ENCODE data around the gene TOM1. TPM values are rescaled to one million over a fixed set of nuclear protein-coding genes. Genes with fewer than 3 reads are reported as not detected.
A peak's percentile ranks its signal among the peaks of the same experiment; 100 is the strongest.

Gene TOM1
- 10 to 100 TPM; 34.2 to 47.2 (median 44.6) TPM for total RNA-seq (2021; fragmentation: NEBNext Ultra II Directional; extraction: Animal tissue kit (Norgen Biotek cat#: 25700))
- long read RNA-seq, transcript TOM1-210 (15 exons, 2,389 nt) = major isoform, 30 of 46 reads
- long read RNA-seq, transcript TOM1-204 (15 exons, 2,390 nt) = minor isoform, 6 of 46 reads
- long read RNA-seq, partial matches to known transcripts = 7 of 46 reads
- long read RNA-seq, other reads (novel, unspliced or antisense) = 3 of 46 reads

DNA sequence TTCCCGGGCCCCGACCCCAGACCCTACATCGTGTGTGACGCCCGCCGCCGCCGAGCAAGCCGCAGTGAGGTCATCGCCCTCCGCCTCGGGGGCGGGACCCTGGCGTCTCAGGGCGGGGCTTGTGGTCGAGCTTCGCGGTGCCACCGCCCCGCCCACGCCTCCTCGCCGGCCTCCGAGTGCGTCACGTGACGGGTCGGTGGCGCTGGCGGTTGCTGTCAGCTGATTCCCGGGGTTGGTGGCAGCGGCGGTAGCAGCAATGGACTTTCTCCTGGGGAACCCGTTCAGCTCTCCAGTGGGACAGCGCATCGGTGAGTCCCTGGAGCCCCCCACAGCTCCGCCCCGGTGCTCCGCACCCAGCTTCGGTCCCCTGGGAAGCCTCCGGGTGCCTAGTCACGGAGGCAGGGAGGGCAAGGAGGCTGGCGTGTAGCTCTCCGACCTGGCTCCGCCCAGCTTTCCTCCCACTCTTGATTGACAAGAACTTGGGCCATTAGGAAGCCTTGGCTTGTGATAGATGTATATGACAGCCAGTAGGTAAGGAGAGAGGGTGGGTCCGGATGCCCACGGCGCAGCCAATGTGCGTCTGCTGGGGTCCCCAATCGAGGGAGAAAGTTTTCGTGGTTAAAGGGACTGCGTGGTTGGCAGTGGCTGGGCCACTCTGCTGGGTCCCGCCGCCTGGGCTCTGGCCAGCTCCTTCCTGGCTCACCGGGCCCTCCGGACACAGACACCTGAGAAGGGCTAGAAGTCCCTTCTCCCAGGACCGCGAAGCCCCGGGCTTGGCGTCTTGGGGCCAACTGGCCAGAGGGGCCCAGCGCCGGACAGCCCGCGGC, at the start of gene TOM1:
TSS of gene TOM1 (plus strand) at position 222 of the 827 bp plus-strand sequence. CDS start at position 257, 35 bp downstream.
- peaks cover 2% of the 10 kb centered on the region for H3K27me3 Mint-ChIP-seq (ENCODE audit: insufficient read depth)
- H3K36me3 Mint-ChIP-seq (ENCODE audit: low read depth) = peaks cover 8% of the 10 kb centered on the region; the same call in 1 of the 2 replicates

DNA sequence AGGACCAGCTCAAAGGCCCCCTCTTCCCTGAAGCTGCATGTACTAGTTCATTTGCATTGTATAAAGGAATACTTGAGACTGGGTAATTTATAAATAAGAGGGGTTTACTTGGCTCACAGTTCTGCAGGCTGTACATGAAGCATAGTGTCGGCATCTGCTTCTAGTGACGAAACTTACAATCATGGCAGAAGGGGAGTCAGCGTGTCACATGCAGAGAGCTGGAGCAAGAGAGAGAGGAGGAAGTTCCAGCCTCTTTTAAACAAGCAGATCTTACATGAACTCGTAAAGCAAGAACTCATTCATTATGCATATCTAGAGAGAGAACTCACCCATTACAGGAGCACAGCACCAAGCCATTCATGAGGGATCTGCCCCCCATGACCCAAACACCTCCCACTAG, 49.5 kb upstream of the TOM1 start:
- DNase-seq = no peak
- H3K27ac Mint-ChIP-seq = no peak overlapping the region
- H3K9me3 Mint-ChIP-seq = no peaks in the 10 kb centered on the region
- H3K36me3 Mint-ChIP-seq (ENCODE audit: low read depth) = no peaks in the 10 kb centered on the region
- peaks cover 19% of the 10 kb centered on the region for H3K27me3 Mint-ChIP-seq (ENCODE audit: insufficient read depth)
- TF ChIP-seq, protein P1, sequence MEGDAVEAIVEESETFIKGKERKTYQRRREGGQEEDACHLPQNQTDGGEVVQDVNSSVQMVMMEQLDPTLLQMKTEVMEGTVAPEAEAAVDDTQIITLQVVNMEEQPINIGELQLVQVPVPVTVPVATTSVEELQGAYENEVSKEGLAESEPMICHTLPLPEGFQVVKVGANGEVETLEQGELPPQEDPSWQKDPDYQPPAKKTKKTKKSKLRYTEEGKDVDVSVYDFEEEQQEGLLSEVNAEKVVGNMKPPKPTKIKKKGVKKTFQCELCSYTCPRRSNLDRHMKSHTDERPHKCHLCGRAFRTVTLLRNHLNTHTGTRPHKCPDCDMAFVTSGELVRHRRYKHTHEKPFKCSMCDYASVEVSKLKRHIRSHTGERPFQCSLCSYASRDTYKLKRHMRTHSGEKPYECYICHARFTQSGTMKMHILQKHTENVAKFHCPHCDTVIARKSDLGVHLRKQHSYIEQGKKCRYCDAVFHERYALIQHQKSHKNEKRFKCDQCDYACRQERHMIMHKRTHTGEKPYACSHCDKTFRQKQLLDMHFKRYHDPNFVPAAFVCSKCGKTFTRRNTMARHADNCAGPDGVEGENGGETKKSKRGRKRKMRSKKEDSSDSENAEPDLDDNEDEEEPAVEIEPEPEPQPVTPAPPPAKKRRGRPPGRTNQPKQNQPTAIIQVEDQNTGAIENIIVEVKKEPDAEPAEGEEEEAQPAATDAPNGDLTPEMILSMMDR (IDR thresholded peaks at IDR 0.05) = no peak
- H3K4me3 Mint-ChIP-seq = no peak overlapping the region
- no peaks in the 10 kb centered on the region for H3K4me1 Mint-ChIP-seq (ENCODE audit: low read depth)

More for the DNA sequence above, at the start of gene TOM1:
- peak within 1 kb of the TSS; percentile 97 for H3K27ac Mint-ChIP-seq
- H3K9me3 Mint-ChIP-seq = no peaks in the 10 kb centered on the region
- peaks cover 29% of the 10 kb centered on the region for H3K4me1 Mint-ChIP-seq (ENCODE audit: low read depth)
- peak within 1 kb of the TSS; percentile 92 for H3K4me3 Mint-ChIP-seq
- DNase-seq = peak; percentile 99
- TF ChIP-seq, protein P1 (IDR thresholded peaks at IDR 0.05) = no peak

DNA sequence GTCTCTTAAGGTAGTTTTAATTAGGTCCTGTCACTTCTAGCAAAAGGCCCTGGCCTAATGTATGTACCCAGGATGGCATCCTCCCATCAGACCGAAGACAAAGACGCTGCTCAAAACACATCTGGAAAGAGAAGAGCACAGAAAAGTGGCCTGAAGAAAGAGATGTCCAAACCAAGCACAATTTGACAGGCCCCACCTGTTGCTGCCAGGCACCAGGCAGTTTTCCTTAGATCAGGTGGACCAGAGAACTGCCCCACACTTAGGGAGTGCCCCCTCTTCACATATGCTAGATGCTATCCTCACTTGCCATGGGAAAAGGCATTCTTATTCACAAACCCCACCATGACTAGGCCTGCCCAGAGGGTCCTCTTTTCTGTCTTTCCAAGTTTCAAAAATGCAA, 45.7 kb upstream of the TOM1 start:
- Mint-ChIP-seq H3K27ac (no peak overlapping the region), H3K4me1 (ENCODE audit: low read depth) (peaks cover 17% of the 10 kb centered on the region), H3K9me3 (no peaks in the 10 kb centered on the region), H3K36me3 (ENCODE audit: low read depth) (peaks cover 10% of the 10 kb centered on the region), H3K27me3 (ENCODE audit: insufficient read depth) (peaks cover 7% of the 10 kb centered on the region), H3K4me3 (no peak overlapping the region)
- TF ChIP-seq, protein P1 (IDR thresholded peaks at IDR 0.05) = no peak
- no peak for DNase-seq

DNA sequence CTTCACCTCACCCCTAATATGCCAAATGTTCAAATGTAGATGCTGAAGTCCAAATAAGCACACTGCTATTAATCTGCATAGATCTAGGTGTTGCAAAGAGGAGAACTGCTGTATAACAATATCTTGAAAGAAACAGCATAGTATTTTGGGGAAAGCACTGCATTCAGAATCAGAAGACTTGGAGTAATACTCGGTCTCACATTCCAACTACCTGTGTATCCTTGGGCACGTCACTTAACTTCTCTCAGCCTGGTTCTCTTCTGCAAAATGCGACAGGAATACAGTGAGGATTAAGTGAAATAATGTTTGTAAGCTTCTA, 42.7 kb upstream of the TOM1 start:
- Mint-ChIP-seq H3K4me1 (ENCODE audit: low read depth) (peaks cover 27% of the 10 kb centered on the region), H3K27ac (peak overlapping the region; percentile 91), H3K36me3 (ENCODE audit: low read depth) (peaks cover 20% of the 10 kb centered on the region), H3K4me3 (peak overlapping the region; percentile 91), H3K9me3 (no peaks in the 10 kb centered on the region), H3K27me3 (ENCODE audit: insufficient read depth) (peaks cover 5% of the 10 kb centered on the region)
- TF ChIP-seq, protein P1 (IDR thresholded peaks at IDR 0.05) = no peak
- DNase-seq = no peak

DNA sequence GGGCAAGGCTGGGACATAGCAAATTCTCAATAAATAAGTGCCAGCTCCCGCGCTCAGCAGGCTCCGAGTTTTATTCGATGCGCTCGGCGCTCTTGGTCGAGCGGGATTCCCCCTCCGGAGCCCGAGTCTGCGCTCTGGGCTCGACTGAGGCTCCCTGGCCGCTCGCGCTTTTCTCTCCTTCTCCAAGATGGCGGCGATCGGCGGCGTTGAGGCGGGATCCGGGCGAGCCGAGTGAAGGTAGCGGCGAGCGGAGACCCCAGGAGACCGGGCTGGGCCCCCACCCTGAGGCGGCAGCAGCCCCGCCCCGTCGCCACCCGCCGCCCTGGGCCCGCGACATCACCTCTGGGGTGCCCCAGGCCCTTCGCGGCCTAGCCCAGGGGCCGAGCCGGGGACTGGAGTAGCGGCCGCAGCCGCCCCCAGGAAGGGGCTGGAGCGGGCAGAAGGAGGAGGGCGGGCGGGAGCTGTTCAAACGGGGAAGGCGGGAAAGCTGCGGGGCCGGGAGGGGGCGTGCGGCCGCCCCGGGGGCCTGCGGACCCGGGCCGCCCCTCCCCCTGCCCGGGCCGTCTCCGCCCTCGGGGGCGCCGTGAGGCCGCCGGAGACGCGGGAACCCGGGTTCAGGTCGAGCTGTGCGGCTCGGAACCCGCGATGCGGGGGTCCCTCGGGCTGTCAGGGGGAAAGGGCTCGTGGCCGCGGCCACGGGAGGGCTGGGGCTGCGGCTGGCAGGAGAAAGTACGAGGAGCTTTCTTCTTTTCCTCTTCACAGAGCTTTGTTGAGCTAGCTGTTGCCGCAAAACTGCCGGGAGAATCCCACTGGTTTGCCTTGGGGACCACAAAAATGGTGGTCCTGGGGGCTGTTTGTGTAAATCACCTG, 42.1 kb upstream of the TOM1 start, which contains the start of gene HMGXB4:
TSS of gene HMGXB4 (plus strand) at position 173 of the 870 bp plus-strand sequence. CDS start 4,898 bp downstream, outside the sequence.
- Mint-ChIP-seq H3K27me3 (ENCODE audit: insufficient read depth) (peaks cover 4% of the 10 kb centered on the region), H3K9me3 (no peaks in the 10 kb centered on the region), H3K27ac (peak within 1 kb of the TSS; percentile 95), H3K4me1 (ENCODE audit: low read depth) (peaks cover 27% of the 10 kb centered on the region), H3K36me3 (ENCODE audit: low read depth) (peaks cover 20% of the 10 kb centered on the region), H3K4me3 (peak within 1 kb of the TSS; percentile 98)
- TF ChIP-seq, protein P1 (IDR thresholded peaks at IDR 0.05) = peak; percentile 38; the same call in 1 of the 2 replicates
- peak; percentile 78 for DNase-seq

Measured in HFFc6 (cell line).